Smooth muscle cell (in vitro differentiated cells): ENCODE data around the gene SLC22A9. TPM values are rescaled to one million over a fixed set of nuclear protein-coding genes. Genes with fewer than 3 reads are reported as not detected.
"Not testable (repeated sequence)": the region's sequence is repeated elsewhere in the genome, so short reads cannot be mapped to it uniquely, and the experiment has no call there.

Experiments used
- DNase-seq: peaks from one replicate; lab custom pipeline; 2025; ENCODE audit not compliant: unreplicated experiment; lab: John Stamatoyannopoulos, UW
- H2AFZ ChIP-seq: fragments of 200-600 bp; sonication (generic); 2 replicates; pipeline ENCODE4 v1.6.0; 2016; ENCODE audit warnings: antibody characterized with exemption, low read depth, mild to moderate bottlenecking
- H3F3A ChIP-seq: fragments of 200-600 bp; sonication (generic); 2 replicates; pipeline ENCODE4 v1.6.0; 2017; ENCODE audit warnings: antibody characterized with exemption, low read depth
- H3K27ac ChIP-seq: fragments of 200-600 bp; sonication (generic); 2 replicates; pipeline ENCODE4 v1.5.1; 2016; ENCODE audit warnings: low read depth, mild to moderate bottlenecking
- H3K27me3 ChIP-seq: fragments of 200-600 bp; sonication (generic); 2 replicates; pipeline ENCODE4 v1.6.1; 2016; ENCODE audit warnings: low read depth, mild to moderate bottlenecking
- H3K36me3 ChIP-seq: fragments of 200-600 bp; sonication (generic); 2 replicates; pipeline ENCODE4 v1.5.1; 2016; ENCODE audit warnings: low read depth
- H3K4me1 ChIP-seq: fragments of 200-600 bp; sonication (generic); 2 replicates; pipeline ENCODE4 v1.5.1; 2016; ENCODE audit warnings: low read depth
- H3K4me2 ChIP-seq: fragments of 200-600 bp; sonication (generic); 2 replicates; pipeline ENCODE4 v1.6.0; 2016; ENCODE audit warnings: mild to moderate bottlenecking
- H3K4me3 ChIP-seq: fragments of 200-600 bp; sonication (generic); 2 replicates; pipeline ENCODE4 v1.5.1; 2016; ENCODE audit warnings: mild to moderate bottlenecking
- H3K79me2 ChIP-seq: fragments of 200-600 bp; sonication (generic); 2 replicates; pipeline ENCODE4 v1.6.0; 2016; ENCODE audit warnings: low read depth, mild to moderate bottlenecking
- H3K9ac ChIP-seq: fragments of 200-600 bp; sonication (generic); 2 replicates; pipeline ENCODE4 v1.6.0; 2016; ENCODE audit warnings: low read depth
- H3K9me3 ChIP-seq: fragments of 200-600 bp; sonication (generic); replicated peaks from 2 replicates; pipeline ENCODE4 v1.5.1; 2016; ENCODE audit warnings: low read depth
- H4K20me1 ChIP-seq: fragments of 200-600 bp; sonication (generic); 2 replicates; pipeline ENCODE4 v1.6.0; 2016; ENCODE audit warnings: low read depth
- CTCF ChIP-seq: fragments of 200-600 bp; sonication (generic); IDR thresholded peaks from 2 replicates; pipeline ENCODE4 v1.5.1; 2017; ENCODE audit warnings: borderline replicate concordance, mild to moderate bottlenecking, antibody characterized with exemption; ENCODE audit not compliant: insufficient read depth, poor library complexity, severe bottlenecking
- WGBS: methylation state at CpG from one replicate; pipeline ENCODE4 v1.1.7; 2016; ENCODE audit warnings: low lambda C conversion rate; 5-methylcytosine and 5-hydroxymethylcytosine counted together
- polyA plus RNA-seq: library from polyadenylated mRNA; unstranded; fragments of >200 nt; fragmentation: Nextera tagmentation; extraction: Ambion mirVana; gene quantifications from 2 replicates; pipeline ENCODE4 v1.2.1, GENCODE V29; 2016
- total RNA-seq: library from RNA; depleted of rRNA; stranded (reverse); fragments of >200 nt; gene quantifications from 2 replicates; pipeline ENCODE4 v1.2.3, GENCODE V29; 2014

The SLC22A9 gene
- total and polyA plus RNA-seq, 2 experiments from 2014 or later: not detected

GRCh38 chr11:63417174-63417852, 47.7 kb downstream of the SLC22A9 start:
- H3K4me2 ChIP-seq: no peak overlapping the region
- H3K79me2 ChIP-seq: no peaks in the 10 kb centered on the region
- no peaks in the 10 kb centered on the region for H3K27me3 ChIP-seq
- H4K20me1 ChIP-seq: no peaks in the 10 kb centered on the region
- no peaks in the 10 kb centered on the region for H3K4me1 ChIP-seq
- 89% methylated on average over 2 of the region's 2 CpGs for WGBS
- H2AFZ ChIP-seq: no peak overlapping the region
- no peak for DNase-seq
- H3K4me3 ChIP-seq: no peak overlapping the region
- H3K27ac ChIP-seq: no peak overlapping the region
- no peak for TF ChIP-seq CTCF
- no peaks in the 10 kb centered on the region for H3K36me3 ChIP-seq
- no peaks in the 10 kb centered on the region for H3F3A ChIP-seq
- no peaks in the 10 kb centered on the region for H3K9me3 ChIP-seq
- no peak overlapping the region for H3K9ac ChIP-seq

- H3K9ac ChIP-seq: no peak overlapping the region
- H2AFZ ChIP-seq: no peak overlapping the region
- no peak for TF ChIP-seq CTCF
- no peaks in the 10 kb centered on the region for H3F3A ChIP-seq
- no peaks in the 10 kb centered on the region for H3K79me2 ChIP-seq
- WGBS: 87% methylated on average over 2 of the region's 2 CpGs
- H3K27me3 ChIP-seq: no peaks in the 10 kb centered on the region
- H3K36me3 ChIP-seq: no peaks in the 10 kb centered on the region
- H4K20me1 ChIP-seq: no peaks in the 10 kb centered on the region
- no peak overlapping the region for H3K4me3 ChIP-seq
- H3K4me1 ChIP-seq: no peaks in the 10 kb centered on the region
- DNase-seq: no peak
- H3K9me3 ChIP-seq: no peaks in the 10 kb centered on the region
- H3K4me2 ChIP-seq: no peak overlapping the region
- no peak overlapping the region for H3K27ac ChIP-seq
Observed at GRCh38 chr11:63427971-63428508, 58.5 kb downstream of the SLC22A9 start.

- H3K36me3 ChIP-seq, DNase-seq, H3K79me2 ChIP-seq, H3K9me3 ChIP-seq, H3K9ac ChIP-seq, H4K20me1 ChIP-seq, H3K4me2 ChIP-seq, H3K4me1 ChIP-seq, H3K27me3 ChIP-seq, H2AFZ ChIP-seq, H3K27ac ChIP-seq, H3F3A ChIP-seq, H3K4me3 ChIP-seq: not testable (repeated sequence)
- 89% methylated on average over 2 of the region's 2 CpGs for WGBS
Observed at GRCh38 chr11:63430731-63431130, 61.1 kb downstream of the SLC22A9 start.

- 88% methylated on average over 22 of the region's 22 CpGs for WGBS
- not testable (repeated sequence) for H3K27me3 ChIP-seq, H4K20me1 ChIP-seq, H3K4me1 ChIP-seq, H3K36me3 ChIP-seq, H3K4me2 ChIP-seq, H3K79me2 ChIP-seq, H3K27ac ChIP-seq, H3F3A ChIP-seq, H3K4me3 ChIP-seq, H2AFZ ChIP-seq, DNase-seq, H3K9ac ChIP-seq, H3K9me3 ChIP-seq
Observed at GRCh38 chr11:63435351-63435750, 65.8 kb downstream of the SLC22A9 start.

- not testable (repeated sequence) for H3K9ac ChIP-seq, H3K36me3 ChIP-seq, H3F3A ChIP-seq, H4K20me1 ChIP-seq, H2AFZ ChIP-seq, H3K9me3 ChIP-seq, H3K27me3 ChIP-seq, H3K27ac ChIP-seq, H3K4me1 ChIP-seq, H3K4me2 ChIP-seq, H3K79me2 ChIP-seq, H3K4me3 ChIP-seq, DNase-seq
- WGBS: 31% methylated on average over 4 of the region's 4 CpGs
Observed at GRCh38 chr11:63435831-63436230, 66.2 kb downstream of the SLC22A9 start.
